ENCODE results near the gene SYT5. TPM values are rescaled to one million over a fixed set of nuclear protein-coding genes. Genes with fewer than 3 reads are reported as not detected.

Gene SYT5
- total RNA-seq, 1 experiment from 2014 or later = 4.5 TPM

DNA sequence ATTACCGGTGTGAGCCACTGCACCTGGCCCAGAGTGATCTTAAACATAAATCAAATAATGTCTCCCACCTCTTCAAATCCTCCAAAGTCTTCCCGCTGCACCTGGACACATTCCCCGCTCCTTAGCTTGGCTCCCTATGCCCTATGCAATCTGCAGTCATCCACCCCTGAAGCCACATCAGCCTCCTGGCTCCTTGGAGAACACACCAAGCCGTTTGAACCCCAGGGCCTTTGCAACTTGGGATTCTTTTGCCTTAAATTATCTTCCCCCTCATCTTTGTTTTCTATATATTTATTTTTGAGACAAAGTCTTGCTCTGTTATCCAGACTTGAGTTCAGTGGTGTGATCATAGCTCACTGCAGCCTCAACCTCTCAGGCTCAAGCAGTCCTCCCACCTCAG, 11.0 kb downstream of the SYT5 start:
- no CpG with 5 or more reads among the region's 4 CpGs for WGBS (ENCODE audit: extremely low coverage, insufficient read length, low lambda C conversion rate)
- Mint-ChIP-seq H3K27me3 (ENCODE audit: low read depth) (peaks cover 52% of the 10 kb centered on the region), H3K4me3 (no peak overlapping the region), H3K4me1 (peaks cover 16 to 28% of the 10 kb centered on the region in 2 experiments), H3K27ac (no peak overlapping the region), H3K9me3 (peaks cover 2 to 4% of the 10 kb centered on the region in 2 experiments; a peak in 4 of 5 replicates), H3K36me3 (ENCODE audit: insufficient read depth in 1 of 3, low read depth in 3 of 3) (no peaks in the 10 kb centered on the region; a peak in 2 of 7 replicates)
- Histone ChIP-seq H2BK120ac (ENCODE audit: low read depth, low read length, poor library complexity, severe bottlenecking) (no peak overlapping the region), H2BK20ac (ENCODE audit: low read depth, low read length, poor library complexity, severe bottlenecking) (no peak overlapping the region), H3K9me3 (ENCODE audit: control insufficient read depth, low read depth, low read length) (no peaks in the 10 kb centered on the region), H3K23me2 (ENCODE audit: insufficient read length, low read depth, low read length, poor library complexity, severe bottlenecking) (peaks cover 21% of the 10 kb centered on the region), H3K14ac (ENCODE audit: insufficient read depth, low read length) (no peak overlapping the region), H3K9ac (ENCODE audit: extremely low read depth, insufficient read length, low read length) (no peak overlapping the region), H3K4ac (ENCODE audit: low read depth, low read length) (no peak overlapping the region), H2BK5ac (ENCODE audit: insufficient read length, low read length) (no peak overlapping the region), H3T11ph (ENCODE audit: low read length) (no peak overlapping the region), H3K56ac (ENCODE audit: insufficient read length, low read depth, low read length) (no peak overlapping the region), H3K4me1 (ENCODE audit: insufficient read depth, low read length) (no peaks in the 10 kb centered on the region), H3K18ac (ENCODE audit: insufficient read length, low read depth, low read length) (no peak overlapping the region), H3K79me1 (ENCODE audit: insufficient read depth, low read depth, low read length, poor library complexity, severe bottlenecking) (no peaks in the 10 kb centered on the region), H2AFZ (ENCODE audit: low read length) (no peak overlapping the region), H3K23ac (ENCODE audit: insufficient read length, low read depth, low read length) (no peak overlapping the region), H4K91ac (ENCODE audit: insufficient read length, low read depth, low read length) (no peak overlapping the region), H2BK15ac (ENCODE audit: low read depth, low read length) (no peak overlapping the region), H4K5ac (ENCODE audit: insufficient read length, low read depth, low read length) (no peak overlapping the region), H3K4me2 (ENCODE audit: insufficient read depth, insufficient read length, low read length) (no peak overlapping the region), H3K27ac (ENCODE audit: insufficient read length, low read depth, low read length) (no peak overlapping the region), H4K8ac (replicated peaks; ENCODE audit: insufficient read length, low read depth, low read length) (no peak overlapping the region), H3K79me2 (ENCODE audit: insufficient read depth, low read length) (no peaks in the 10 kb centered on the region), H4K20me1 (ENCODE audit: control insufficient read depth, insufficient read depth, insufficient read length) (no peaks in the 10 kb centered on the region), H2AK5ac (ENCODE audit: insufficient read length, low read length) (no peak overlapping the region), H3K27me3 (ENCODE audit: insufficient read depth, low read length) (no peaks in the 10 kb centered on the region; the same call in 1 of the 2 replicates), H2BK12ac (ENCODE audit: insufficient read length, low read depth, low read length) (no peak overlapping the region)
- TF ChIP-seq, protein P1, sequence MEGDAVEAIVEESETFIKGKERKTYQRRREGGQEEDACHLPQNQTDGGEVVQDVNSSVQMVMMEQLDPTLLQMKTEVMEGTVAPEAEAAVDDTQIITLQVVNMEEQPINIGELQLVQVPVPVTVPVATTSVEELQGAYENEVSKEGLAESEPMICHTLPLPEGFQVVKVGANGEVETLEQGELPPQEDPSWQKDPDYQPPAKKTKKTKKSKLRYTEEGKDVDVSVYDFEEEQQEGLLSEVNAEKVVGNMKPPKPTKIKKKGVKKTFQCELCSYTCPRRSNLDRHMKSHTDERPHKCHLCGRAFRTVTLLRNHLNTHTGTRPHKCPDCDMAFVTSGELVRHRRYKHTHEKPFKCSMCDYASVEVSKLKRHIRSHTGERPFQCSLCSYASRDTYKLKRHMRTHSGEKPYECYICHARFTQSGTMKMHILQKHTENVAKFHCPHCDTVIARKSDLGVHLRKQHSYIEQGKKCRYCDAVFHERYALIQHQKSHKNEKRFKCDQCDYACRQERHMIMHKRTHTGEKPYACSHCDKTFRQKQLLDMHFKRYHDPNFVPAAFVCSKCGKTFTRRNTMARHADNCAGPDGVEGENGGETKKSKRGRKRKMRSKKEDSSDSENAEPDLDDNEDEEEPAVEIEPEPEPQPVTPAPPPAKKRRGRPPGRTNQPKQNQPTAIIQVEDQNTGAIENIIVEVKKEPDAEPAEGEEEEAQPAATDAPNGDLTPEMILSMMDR (conservative IDR thresholded peaks at IDR 0.05) = no peak
- DNase-seq = no peak

All from H9 (cell line).